A673 (cell line): ENCODE measurements around the gene ENTHD1. TPM values are rescaled to one million over a fixed set of nuclear protein-coding genes. Genes with fewer than 3 reads are reported as not detected.

Experiments
- BruUV-seq: library from RNA; stranded (reverse); fragments of 400-500 nt; replicated peaks from 2 replicates; lab custom pipeline; 2021; lab: Mats Ljungman, UMichigan
- CTCF ChIA-PET: fragments of 300-600 bp; sonication (Branson Sonifier 250); formaldehyde crosslinking; loops from one replicate; lab custom pipeline; 2022; ENCODE audit warnings: antibody characterized with exemption; lab: Charles Lee
- POLR2A ChIA-PET: fragments of 300-600 bp; sonication (Branson Sonifier 250); formaldehyde crosslinking; loops from one replicate; lab custom pipeline; 2022; ENCODE audit warnings: antibody characterized with exemption; ENCODE audit not compliant: low non-redundant PET; lab: Charles Lee
- DNase-seq: peaks from one replicate; pipeline ENCODE4 v3.0.0-alpha.2; 2015; ENCODE audit warnings: low spot score
- H3K27ac ChIP-seq: fragments of 200-600 bp; sonication (generic); 2 replicates; pipeline ENCODE4 v1.5.1; 2016; ENCODE audit warnings: mixed run types, low read depth, mild to moderate bottlenecking, mixed read lengths, antibody characterized with exemption, low read length; ENCODE audit not compliant: poor library complexity, severe bottlenecking
- H3K27me3 ChIP-seq: fragments of 200-600 bp; sonication (generic); replicated peaks from 2 replicates; pipeline ENCODE4 v1.6.1; 2017; ENCODE audit warnings: mixed run types, low read depth, mild to moderate bottlenecking, mixed read lengths, antibody characterized with exemption, low read length; ENCODE audit not compliant: insufficient read depth, poor library complexity
- H3K36me3 ChIP-seq: fragments of 200-600 bp; sonication (generic); 2 replicates; pipeline ENCODE4 v1.6.1; 2016; ENCODE audit warnings: mixed run types, mild to moderate bottlenecking, mixed read lengths, antibody characterized with exemption, low read length; ENCODE audit not compliant: insufficient read depth, poor library complexity, severe bottlenecking
- H3K4me1 ChIP-seq: fragments of 200-600 bp; sonication (generic); 2 replicates; pipeline ENCODE4 v1.6.1; 2017; ENCODE audit warnings: mixed run types, mild to moderate bottlenecking, mixed read lengths, antibody characterized with exemption, low read length; ENCODE audit not compliant: insufficient read depth, poor library complexity, severe bottlenecking
- H3K4me3 ChIP-seq: fragments of 200-600 bp; sonication (generic); 2 replicates; pipeline ENCODE4 v1.5.1; 2016; ENCODE audit warnings: low read depth, mixed run types, mild to moderate bottlenecking, mixed read lengths, low read length; ENCODE audit not compliant: poor library complexity, severe bottlenecking
- H3K9me3 ChIP-seq: fragments of 200-600 bp; sonication (generic); 2 replicates; pipeline ENCODE4 v1.6.1; 2016; ENCODE audit warnings: mixed run types, low read depth, mild to moderate bottlenecking, mixed read lengths, antibody characterized with exemption, low read length; ENCODE audit not compliant: poor library complexity, severe bottlenecking
- CTCF ChIP-seq: fragments of 300-800, 200-600 bp; sonication (generic); conservative IDR thresholded peaks from 2 replicates; pipeline ENCODE4 v1.5.1; 2017; ENCODE audit warnings: low read depth, mild to moderate bottlenecking, antibody characterized with exemption, low read length, moderate library complexity, mixed read lengths
- EZH2 ChIP-seq: fragments of 200-600 bp; sonication (generic); IDR thresholded peaks from 2 replicates; pipeline ENCODE4 v1.6.1; 2017; ENCODE audit warnings: borderline replicate concordance, low read depth, mild to moderate bottlenecking, mixed read lengths, antibody characterized with exemption, low read length; ENCODE audit not compliant: poor library complexity, severe bottlenecking
- intact Hi-C: fragments of 100-400 bp; cut with micrococcal nuclease; formaldehyde crosslinking; loops from one replicate; pipeline ENCODE4 v1.10.0; 2022; ENCODE audit not compliant: unreplicated experiment
- total RNA-seq: library from RNA; stranded (reverse); gene quantifications from 2 replicates; pipeline ENCODE4 v1.2.3, GENCODE V29; 2021

Gene ENTHD1
- total RNA-seq, 1 experiment from 2014 or later = not detected

DNA sequence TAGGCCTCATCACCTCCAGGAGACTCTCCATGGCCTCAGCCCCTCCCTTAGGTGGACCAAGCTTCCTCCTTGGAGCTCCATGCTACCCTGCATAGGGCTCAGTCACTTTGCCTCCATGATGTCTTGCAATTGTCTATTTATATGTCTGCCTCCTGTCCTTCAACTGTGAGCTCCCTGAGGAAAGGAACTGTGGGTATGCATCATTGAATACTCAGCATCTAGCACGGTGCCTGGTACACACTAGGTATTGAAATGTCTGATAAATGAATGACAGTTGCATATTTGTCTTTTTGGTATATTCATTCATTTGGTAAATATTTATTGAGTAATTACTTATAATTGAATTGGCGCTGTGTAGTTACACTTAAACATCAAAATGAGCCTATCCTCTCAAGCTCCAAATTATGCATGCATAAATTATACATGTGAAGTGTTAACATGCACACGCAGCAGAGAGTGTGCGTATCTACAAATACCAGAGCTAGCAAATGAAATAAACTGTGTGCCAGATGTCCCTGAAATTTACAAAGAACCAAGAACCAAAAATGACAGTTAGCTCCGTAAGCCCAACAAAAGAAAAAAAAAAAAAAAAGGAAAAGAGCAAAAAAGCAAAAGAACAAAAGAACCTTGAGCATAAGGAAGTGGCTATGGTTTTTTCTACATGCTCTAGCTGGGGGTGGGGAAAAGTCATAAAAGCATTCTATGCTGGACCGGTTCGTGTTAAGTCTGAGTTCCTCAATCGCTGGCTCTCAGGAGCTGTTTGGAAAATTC is 32.5 kb upstream of the ENTHD1 start:
- no TSS peak for BruUV-seq
- Histone ChIP-seq H3K4me3 (no peak overlapping the region), H3K4me1 (no peaks in the 10 kb centered on the region), H3K9me3 (no peaks in the 10 kb centered on the region), H3K27me3 (peaks cover 42% of the 10 kb centered on the region), H3K36me3 (no peaks in the 10 kb centered on the region), H3K27ac (no peak overlapping the region)
- intact Hi-C loops = no loop called here
- ChIA-PET CTCF (no interaction called here), POLR2A (no interaction called here)
- TF ChIP-seq EZH2 = no peak
- TF ChIP-seq CTCF = no peak
- no peak for DNase-seq

DNA sequence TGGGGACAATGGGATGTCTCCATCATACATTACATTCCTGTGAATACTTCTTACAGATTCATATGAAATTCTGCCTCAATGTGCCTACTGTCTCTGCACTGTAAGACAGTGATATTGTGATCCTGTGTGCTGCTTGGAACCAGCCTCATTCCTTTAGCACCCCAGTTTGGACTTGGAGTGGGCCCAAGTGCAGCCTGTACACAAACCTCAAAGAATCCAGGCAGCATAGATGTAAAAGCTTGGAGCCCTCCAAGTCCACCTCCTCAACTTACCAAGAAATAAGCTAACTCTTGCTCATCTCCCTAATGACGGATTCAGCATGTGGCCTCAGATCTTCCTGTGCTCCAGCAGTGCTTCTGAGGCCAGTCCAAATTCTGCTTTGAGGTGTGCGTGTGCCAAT is 31.7 kb upstream of the ENTHD1 start:
- intact Hi-C loops = no loop called here
- no TSS peak for BruUV-seq
- no peak for DNase-seq
- TF ChIP-seq EZH2 (no peak), CTCF (no peak)
- Histone ChIP-seq H3K27me3 (peaks cover 42% of the 10 kb centered on the region), H3K4me1 (no peaks in the 10 kb centered on the region), H3K4me3 (no peak overlapping the region), H3K27ac (no peak overlapping the region), H3K36me3 (no peaks in the 10 kb centered on the region), H3K9me3 (no peaks in the 10 kb centered on the region)
- POLR2A ChIA-PET = no interaction called here
- CTCF ChIA-PET = no interaction called here

- ChIA-PET POLR2A (interaction anchor here (0.7 kb wide), 1 partner anchor 9 kb away, joined by 3 read pairs; no protein-coding TSS in a partner anchor), CTCF (no interaction called here)
- Histone ChIP-seq H3K27ac (no peak overlapping the region), H3K36me3 (no peaks in the 10 kb centered on the region), H3K4me1 (no peaks in the 10 kb centered on the region), H3K27me3 (peaks cover 32% of the 10 kb centered on the region), H3K9me3 (no peaks in the 10 kb centered on the region), H3K4me3 (no peak overlapping the region)
- no TSS peak for BruUV-seq
- no peak for DNase-seq
- TF ChIP-seq CTCF (no peak), EZH2 (no peak)
- intact Hi-C loops = no loop called here
Measured at GRCh38 chr22:39924286-39924685, 30.7 kb upstream of the ENTHD1 start.
